Measurements from ENCODE around the gene CAMK2B.

The CAMK2B gene

GRCh38 chr7:44318332-44318731, 7.1 kb downstream of the CAMK2B start:
- Histone ChIP-seq H3F3A (ENCODE audit: insufficient read depth, low read length) (no peaks in the 10 kb centered on the region), H3K9me3 (replicated peaks; ENCODE audit: insufficient read depth, low read length) (no peaks in the 10 kb centered on the region), H3K79me2 (ENCODE audit: low read length) (no peaks in the 10 kb centered on the region), H3K27ac (ENCODE audit: low read length) (no peak overlapping the region), H3K9ac (ENCODE audit: low read length) (no peak overlapping the region), H3K9me2 (replicated peaks; ENCODE audit: insufficient read depth, low read length) (no peaks in the 10 kb centered on the region), H4K20me1 (ENCODE audit: insufficient read depth, low read length) (no peaks in the 10 kb centered on the region), H3K27me3 (replicated peaks; ENCODE audit: insufficient read depth, low read length) (peaks cover 13% of the 10 kb centered on the region), H3K4me2 (ENCODE audit: low read depth, low read length) (no peak overlapping the region), H3K4me1 (ENCODE audit: low read length) (no peaks in the 10 kb centered on the region), H2AFZ (ENCODE audit: low read length) (no peak overlapping the region), H3K36me3 (replicated peaks; ENCODE audit: insufficient read depth, low read length) (no peaks in the 10 kb centered on the region), H3K4me3 (ENCODE audit: low read length) (no peak overlapping the region)
- no peak for TF ChIP-seq EZH2 (optimal IDR thresholded peaks at IDR 0.05; ENCODE audit: low read depth, low read length)
- TF ChIP-seq CTCF (IDR thresholded peaks at IDR 0.05; ENCODE audit: low read length) = no peak
- no peak for TF ChIP-seq EZH2phosphoT487 (IDR thresholded peaks at IDR 0.05; ENCODE audit: low read length)
- no peak for DNase-seq

GRCh38 chr7:44315301-44315903, 10.0 kb downstream of the CAMK2B start:
- TF ChIP-seq EZH2phosphoT487 (IDR thresholded peaks at IDR 0.05; ENCODE audit: low read length) (no peak), CTCF (IDR thresholded peaks at IDR 0.05; ENCODE audit: low read length) (no peak), EZH2 (optimal IDR thresholded peaks at IDR 0.05; ENCODE audit: low read depth, low read length) (no peak)
- no peaks in the 10 kb centered on the region for H4K20me1 ChIP-seq (ENCODE audit: insufficient read depth, low read length)
- no peaks in the 10 kb centered on the region for H3K9me3 ChIP-seq (replicated peaks; ENCODE audit: insufficient read depth, low read length)
- no peak overlapping the region for H3K4me3 ChIP-seq (ENCODE audit: low read length)
- no peak overlapping the region for H3K4me2 ChIP-seq (ENCODE audit: low read depth, low read length)
- no peaks in the 10 kb centered on the region for H3K79me2 ChIP-seq (ENCODE audit: low read length)
- peaks cover 3% of the 10 kb centered on the region for H3K27me3 ChIP-seq (replicated peaks; ENCODE audit: insufficient read depth, low read length)
- no peaks in the 10 kb centered on the region for H3K36me3 ChIP-seq (replicated peaks; ENCODE audit: insufficient read depth, low read length)
- no peaks in the 10 kb centered on the region for H3K4me1 ChIP-seq (ENCODE audit: low read length)
- H3F3A ChIP-seq (ENCODE audit: insufficient read depth, low read length) = no peaks in the 10 kb centered on the region
- H3K9ac ChIP-seq (ENCODE audit: low read length) = no peak overlapping the region
- H3K27ac ChIP-seq (ENCODE audit: low read length) = no peak overlapping the region
- no peak overlapping the region for H2AFZ ChIP-seq (ENCODE audit: low read length)
- H3K9me2 ChIP-seq (replicated peaks; ENCODE audit: insufficient read depth, low read length) = no peaks in the 10 kb centered on the region
- no peak for DNase-seq

DNA sequence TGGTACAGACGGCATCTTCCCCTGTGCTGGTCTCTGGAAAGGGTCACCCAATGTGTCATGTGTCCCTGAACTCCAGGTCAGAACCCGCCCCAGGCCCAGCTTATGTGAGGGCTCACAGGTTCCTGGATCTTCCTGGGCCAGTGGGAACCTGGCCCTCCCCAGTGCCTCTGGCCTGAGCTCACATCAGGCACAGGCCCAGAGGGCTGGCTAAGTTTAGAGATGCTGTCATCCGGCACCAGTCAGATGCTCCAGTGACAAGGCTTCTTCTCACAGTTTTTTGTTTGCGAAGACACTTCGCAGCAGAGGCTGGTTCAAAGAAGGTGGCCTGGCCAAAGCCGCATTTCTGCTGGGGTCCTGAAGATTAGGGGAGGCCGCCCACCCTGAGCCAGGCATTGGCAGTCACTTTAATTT, 11.8 kb downstream of the CAMK2B start:
- Histone ChIP-seq H3K9ac (ENCODE audit: low read length) (no peak overlapping the region), H3K9me3 (replicated peaks; ENCODE audit: insufficient read depth, low read length) (no peaks in the 10 kb centered on the region), H3F3A (ENCODE audit: insufficient read depth, low read length) (no peaks in the 10 kb centered on the region), H2AFZ (ENCODE audit: low read length) (no peak overlapping the region), H3K27ac (ENCODE audit: low read length) (no peak overlapping the region), H3K4me2 (ENCODE audit: low read depth, low read length) (no peak overlapping the region), H3K4me1 (ENCODE audit: low read length) (no peaks in the 10 kb centered on the region), H3K36me3 (replicated peaks; ENCODE audit: insufficient read depth, low read length) (no peaks in the 10 kb centered on the region), H3K4me3 (ENCODE audit: low read length) (no peak overlapping the region), H3K9me2 (replicated peaks; ENCODE audit: insufficient read depth, low read length) (no peaks in the 10 kb centered on the region), H3K79me2 (ENCODE audit: low read length) (no peaks in the 10 kb centered on the region), H4K20me1 (ENCODE audit: insufficient read depth, low read length) (no peaks in the 10 kb centered on the region), H3K27me3 (replicated peaks; ENCODE audit: insufficient read depth, low read length) (peaks cover 9% of the 10 kb centered on the region)
- no peak for DNase-seq
- TF ChIP-seq CTCF (IDR thresholded peaks at IDR 0.05; ENCODE audit: low read length) (no peak), EZH2phosphoT487 (IDR thresholded peaks at IDR 0.05; ENCODE audit: low read length) (no peak), EZH2 (optimal IDR thresholded peaks at IDR 0.05; ENCODE audit: low read depth, low read length) (no peak)

All from MM.1S (cell line).